ENCODE results near the gene GRID2. TPM values are rescaled to one million over a fixed set of nuclear protein-coding genes. Genes with fewer than 3 reads are reported as not detected.

The GRID2 gene
- total RNA-seq, 1 donor from 2014 or later, result not detected

- intact Hi-C loops (cut with micrococcal nuclease), result no loop called here
Measured at GRCh38 chr4:92521941-92522340, 218.2 kb downstream of the GRID2 start.

GRCh38 chr4:92522356-92522755, 218.6 kb downstream of the GRID2 start:
- intact Hi-C loops (cut with micrococcal nuclease), result no loop called here

- intact Hi-C loops (cut with micrococcal nuclease), result no loop called here
Measured at GRCh38 chr4:92524131-92524530, 220.4 kb downstream of the GRID2 start.

- intact Hi-C loops (cut with micrococcal nuclease), result no loop called here
Measured at GRCh38 chr4:92528541-92528940, 224.8 kb downstream of the GRID2 start.

- intact Hi-C loops (cut with micrococcal nuclease), result no loop called here
Measured at GRCh38 chr4:92529510-92529909, 225.7 kb downstream of the GRID2 start.

GRCh38 chr4:92535599-92535998, 231.8 kb downstream of the GRID2 start:
- intact Hi-C loops (cut with micrococcal nuclease), result no loop called here

- intact Hi-C loops (cut with micrococcal nuclease), result no loop called here
Measured at GRCh38 chr4:92551616-92552015, 247.8 kb downstream of the GRID2 start.

GRCh38 chr4:92566269-92566668, 262.5 kb downstream of the GRID2 start:
- intact Hi-C loops (cut with micrococcal nuclease), result no loop called here

GRCh38 chr4:92580816-92581215, 277.1 kb downstream of the GRID2 start:
- intact Hi-C loops (cut with micrococcal nuclease), result no loop called here

- intact Hi-C loops (cut with micrococcal nuclease), result no loop called here
Measured at GRCh38 chr4:92599044-92599443, 295.3 kb downstream of the GRID2 start.

GRCh38 chr4:92600638-92601037, 296.9 kb downstream of the GRID2 start:
- intact Hi-C loops (cut with micrococcal nuclease), result no loop called here

- intact Hi-C loops (cut with micrococcal nuclease), result no loop called here
Measured at GRCh38 chr4:92606227-92606626, 302.5 kb downstream of the GRID2 start.

- intact Hi-C loops (cut with micrococcal nuclease), result no loop called here
Measured at GRCh38 chr4:92615049-92615448, 311.3 kb downstream of the GRID2 start.

- intact Hi-C loops (cut with micrococcal nuclease), result no loop called here
Measured at GRCh38 chr4:92618968-92619367, 315.2 kb downstream of the GRID2 start.

- intact Hi-C loops (cut with micrococcal nuclease), result no loop called here
Measured at GRCh38 chr4:92629302-92629701, 325.5 kb downstream of the GRID2 start.

GRCh38 chr4:92634882-92635281, 331.1 kb downstream of the GRID2 start:
- intact Hi-C loops (cut with micrococcal nuclease), result no loop called here

- intact Hi-C loops (cut with micrococcal nuclease), result no loop called here
Measured at GRCh38 chr4:92636038-92636806, 332.5 kb downstream of the GRID2 start.

- intact Hi-C loops (cut with micrococcal nuclease), result no loop called here
Measured at GRCh38 chr4:92641409-92641808, 337.6 kb downstream of the GRID2 start.

GRCh38 chr4:92646826-92647225, 343.1 kb downstream of the GRID2 start:
- intact Hi-C loops (cut with micrococcal nuclease), result no loop called here

- intact Hi-C loops (cut with micrococcal nuclease), result no loop called here
Measured at GRCh38 chr4:92651536-92651935, 347.8 kb downstream of the GRID2 start.

GRCh38 chr4:92654084-92654483, 350.3 kb downstream of the GRID2 start:
- intact Hi-C loops (cut with micrococcal nuclease), result no loop called here

- intact Hi-C loops (cut with micrococcal nuclease), result no loop called here
Measured at GRCh38 chr4:92657695-92658094, 353.9 kb downstream of the GRID2 start.

GRCh38 chr4:92658318-92658717, 354.6 kb downstream of the GRID2 start:
- intact Hi-C loops (cut with micrococcal nuclease), result no loop called here
